ENCODE data around the gene GPC1.

DNA sequence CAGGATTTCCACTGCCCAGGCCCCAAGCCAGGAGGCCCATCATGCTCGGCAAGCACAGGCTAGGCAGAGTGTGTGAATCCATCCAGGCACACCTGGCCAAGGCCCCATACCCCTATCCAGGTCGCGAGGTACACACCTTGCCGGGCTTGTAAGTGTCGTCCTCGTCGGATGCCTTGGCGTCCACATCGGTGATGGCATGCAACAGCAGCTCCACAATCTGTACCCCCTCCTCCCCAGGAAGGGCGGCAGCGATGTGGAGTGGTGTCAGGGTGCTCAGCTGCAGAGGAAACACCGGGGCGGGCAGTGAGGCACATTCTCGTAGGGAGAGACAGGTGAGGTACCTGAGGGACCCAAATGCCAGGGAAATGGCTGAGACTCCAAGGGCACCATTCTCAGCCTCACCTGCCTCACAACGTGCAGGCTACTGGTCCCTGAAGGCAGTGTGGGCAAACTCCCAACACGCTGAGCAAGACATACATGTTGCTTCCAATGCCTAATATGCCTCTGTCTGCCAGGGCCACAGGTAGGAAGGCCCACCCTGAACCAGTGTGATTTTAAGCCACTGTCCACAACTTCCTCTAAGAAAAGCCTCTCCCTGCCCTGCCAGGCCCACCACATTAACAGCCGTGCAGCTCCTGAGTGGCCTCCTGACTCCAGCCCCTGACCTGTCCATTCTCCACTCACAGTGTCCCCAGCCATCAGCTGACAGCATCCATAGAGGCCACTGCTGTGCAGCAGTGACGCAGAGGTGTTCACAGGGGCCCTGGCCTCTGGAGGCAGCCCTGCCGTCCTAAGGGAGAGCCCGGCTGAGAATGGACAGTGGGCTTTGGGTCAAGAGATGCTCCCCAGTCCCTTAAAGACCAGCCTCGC, 77.4 kb downstream of the GPC1 start:
- TF ChIP-seq JUN (IDR thresholded peaks at IDR 0.05; ENCODE audit: borderline replicate concordance, insufficient read depth, insufficient read length, low read depth): no peak
- TF ChIP-seq POLR2A (IDR thresholded peaks at IDR 0.05; ENCODE audit: low read depth, low read length): no peak
- TF ChIP-seq, protein P1, sequence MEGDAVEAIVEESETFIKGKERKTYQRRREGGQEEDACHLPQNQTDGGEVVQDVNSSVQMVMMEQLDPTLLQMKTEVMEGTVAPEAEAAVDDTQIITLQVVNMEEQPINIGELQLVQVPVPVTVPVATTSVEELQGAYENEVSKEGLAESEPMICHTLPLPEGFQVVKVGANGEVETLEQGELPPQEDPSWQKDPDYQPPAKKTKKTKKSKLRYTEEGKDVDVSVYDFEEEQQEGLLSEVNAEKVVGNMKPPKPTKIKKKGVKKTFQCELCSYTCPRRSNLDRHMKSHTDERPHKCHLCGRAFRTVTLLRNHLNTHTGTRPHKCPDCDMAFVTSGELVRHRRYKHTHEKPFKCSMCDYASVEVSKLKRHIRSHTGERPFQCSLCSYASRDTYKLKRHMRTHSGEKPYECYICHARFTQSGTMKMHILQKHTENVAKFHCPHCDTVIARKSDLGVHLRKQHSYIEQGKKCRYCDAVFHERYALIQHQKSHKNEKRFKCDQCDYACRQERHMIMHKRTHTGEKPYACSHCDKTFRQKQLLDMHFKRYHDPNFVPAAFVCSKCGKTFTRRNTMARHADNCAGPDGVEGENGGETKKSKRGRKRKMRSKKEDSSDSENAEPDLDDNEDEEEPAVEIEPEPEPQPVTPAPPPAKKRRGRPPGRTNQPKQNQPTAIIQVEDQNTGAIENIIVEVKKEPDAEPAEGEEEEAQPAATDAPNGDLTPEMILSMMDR (IDR thresholded peaks at IDR 0.05; ENCODE audit: extremely low read depth in 1 of 2, insufficient read depth in 1 of 2, low read depth in 1 of 2, low read length in 2 of 2): no peak
- no peak for TF ChIP-seq FOS (IDR thresholded peaks at IDR 0.05; ENCODE audit: borderline replicate concordance, insufficient read depth, low read length)
- TF ChIP-seq MYC (IDR thresholded peaks at IDR 0.05; ENCODE audit: low read depth, low read length): no peak
